Gastrocnemius medialis (tissue), 4 donors: Measurements from ENCODE around the gene OR2G3. TPM values are rescaled to one million over a fixed set of nuclear protein-coding genes. Genes with fewer than 3 reads are reported as not detected.

ENCODE experiments used
- ATAC-seq, 2 donors: fragments of 150-250 bp; one replicate each; pipeline ENCODE4 v1.9.1; 2016
- DNase-seq, 2 donors: peaks; one replicate each; pipeline ENCODE4 v3.0.0-alpha.2; 2019
- H3K27ac ChIP-seq, 4 donors: fragments of 200-600 bp; sonication (generic); 1 replicate in 1 of 4; 2 replicates in 3 of 4; pipeline ENCODE4 v1.5.1; 2016 to 2018; ENCODE audit warnings: mild to moderate bottlenecking in 2 of 4, moderate library complexity in 1 of 4
- H3K27me3 ChIP-seq, 3 donors: fragments of 200-600 bp; sonication (generic) in 2 of 3; 1 replicate in 1 of 3; 2 replicates in 2 of 3; pipeline versions ENCODE4 v1.5.1 to v1.6.0; 2016 to 2019; ENCODE audit warnings: mild to moderate bottlenecking in 1 of 3, moderate library complexity in 1 of 3
- H3K36me3 ChIP-seq, 2 donors: fragments of 200-600 bp; sonication (generic) in 1 of 2; one replicate each; pipeline ENCODE4 v1.5.1; 2017 to 2018
- H3K4me1 ChIP-seq, 2 donors: fragments of 200-600 bp; sonication (generic) in 1 of 2; one replicate each; pipeline ENCODE4 v1.5.1; 2016 to 2017; ENCODE audit warnings: mild to moderate bottlenecking in 2 of 2
- H3K4me3 ChIP-seq, 4 donors: fragments of 200-600 bp; sonication (generic) in 3 of 4; 1 replicate in 1 of 4; 2 replicates in 3 of 4; pipeline ENCODE4 v1.5.1; 2016 to 2019; ENCODE audit warnings: mild to moderate bottlenecking in 2 of 4
- H3K9me3 ChIP-seq, 3 donors: fragments of 200-600 bp; sonication (generic) in 2 of 3; 1 replicate in 1 of 3; 2 replicates in 2 of 3; pipeline ENCODE4 v1.5.1; 2016 to 2019
- POLR2A ChIP-seq, 2 donors: fragments of 450-650 bp; IDR thresholded peaks; one replicate each; pipeline ENCODE4 v1.6.1; 2017; ENCODE audit warnings: antibody characterized with exemption in 2 of 2, mild to moderate bottlenecking in 2 of 2, moderate library complexity in 2 of 2
- in situ Hi-C, 4 donors: fragments of 200-750 bp; cut with MboI; loops; one replicate each; pipeline versions ENCODE4 v1.15.0 to v1.8.0; 2017; ENCODE audit warnings: low sequenced_read_pairs in 4 of 4
- intact Hi-C: fragments of 100-400 bp; cut with DNase I; formaldehyde crosslinking; loops from one replicate; pipeline ENCODE4 v1.15.1; 2023; ENCODE audit warnings: low total_unique reads
- total RNA-seq, 4 donors: library from RNA; depleted of rRNA; stranded (reverse); fragments of >200 nt; gene quantifications; one replicate each; pipeline versions ENCODE4 v1.1.0 to v1.2.3, GENCODE V29; 2016
- TF ChIP-seq, protein P1 (sequence below), 5 experiments: fragments of 450-650 bp in 3 of 5; fragments of 200-600 bp in 2 of 5; sonication (generic) in 2 of 5; IDR thresholded peaks in 4 of 5; conservative IDR thresholded peaks in 1 of 5; 1 replicate in 4 of 5; 2 replicates in 1 of 5; pipeline ENCODE4 v1.5.1; 2016 to 2019; ENCODE audit warnings: antibody characterized with exemption in 5 of 5, mild to moderate bottlenecking in 3 of 5, moderate library complexity in 3 of 5

OR2G3 gene
- total RNA-seq, 4 donors from 2014 or later: not detected

- intact Hi-C loops (no loop called here), in situ Hi-C loops (no loop called here)
- Histone ChIP-seq H3K27me3 (no peaks in the 10 kb centered on the region), H3K4me1 (no peaks in the 10 kb centered on the region), H3K36me3 (no peaks in the 10 kb centered on the region), H3K4me3 (no peak overlapping the region), H3K27ac (no peak overlapping the region), H3K9me3 (no peaks in the 10 kb centered on the region)
- ATAC-seq: no peak
- no peak for DNase-seq
- TF ChIP-seq POLR2A (IDR thresholded peaks at IDR 0.05): no peak
- TF ChIP-seq, protein P1, sequence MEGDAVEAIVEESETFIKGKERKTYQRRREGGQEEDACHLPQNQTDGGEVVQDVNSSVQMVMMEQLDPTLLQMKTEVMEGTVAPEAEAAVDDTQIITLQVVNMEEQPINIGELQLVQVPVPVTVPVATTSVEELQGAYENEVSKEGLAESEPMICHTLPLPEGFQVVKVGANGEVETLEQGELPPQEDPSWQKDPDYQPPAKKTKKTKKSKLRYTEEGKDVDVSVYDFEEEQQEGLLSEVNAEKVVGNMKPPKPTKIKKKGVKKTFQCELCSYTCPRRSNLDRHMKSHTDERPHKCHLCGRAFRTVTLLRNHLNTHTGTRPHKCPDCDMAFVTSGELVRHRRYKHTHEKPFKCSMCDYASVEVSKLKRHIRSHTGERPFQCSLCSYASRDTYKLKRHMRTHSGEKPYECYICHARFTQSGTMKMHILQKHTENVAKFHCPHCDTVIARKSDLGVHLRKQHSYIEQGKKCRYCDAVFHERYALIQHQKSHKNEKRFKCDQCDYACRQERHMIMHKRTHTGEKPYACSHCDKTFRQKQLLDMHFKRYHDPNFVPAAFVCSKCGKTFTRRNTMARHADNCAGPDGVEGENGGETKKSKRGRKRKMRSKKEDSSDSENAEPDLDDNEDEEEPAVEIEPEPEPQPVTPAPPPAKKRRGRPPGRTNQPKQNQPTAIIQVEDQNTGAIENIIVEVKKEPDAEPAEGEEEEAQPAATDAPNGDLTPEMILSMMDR (IDR thresholded peaks at IDR 0.05 in 4 of 5, conservative IDR thresholded peaks at IDR 0.05 in 1 of 5): no peak
These were observed 37.4 kb downstream of the OR2G3 start for GRCh38 chr1:247642742-247643141.

GRCh38 chr1:247646867-247647266, 41.5 kb downstream of the OR2G3 start:
- no peak for DNase-seq
- Histone ChIP-seq H3K27me3 (no peaks in the 10 kb centered on the region), H3K4me3 (no peak overlapping the region), H3K36me3 (no peaks in the 10 kb centered on the region), H3K9me3 (no peaks in the 10 kb centered on the region), H3K4me1 (no peaks in the 10 kb centered on the region), H3K27ac (no peak overlapping the region)
- ATAC-seq: no peak
- in situ Hi-C loops (no loop called here), intact Hi-C loops (no loop called here)
- TF ChIP-seq POLR2A (IDR thresholded peaks at IDR 0.05): no peak

- no peaks in the 10 kb centered on the region for H3K27me3 ChIP-seq
- in situ Hi-C loops (no loop called here), intact Hi-C loops (no loop called here)
- no peak for ATAC-seq
- TF ChIP-seq POLR2A (IDR thresholded peaks at IDR 0.05): no peak
- TF ChIP-seq, protein P1 (IDR thresholded peaks at IDR 0.05 in 4 of 5, conservative IDR thresholded peaks at IDR 0.05 in 1 of 5): no peak
- no peak overlapping the region for H3K27ac ChIP-seq
- no peak for DNase-seq
- no peaks in the 10 kb centered on the region for H3K4me1 ChIP-seq
- H3K36me3 ChIP-seq: no peaks in the 10 kb centered on the region
- no peaks in the 10 kb centered on the region for H3K9me3 ChIP-seq
- no peak overlapping the region for H3K4me3 ChIP-seq
These were observed 42.5 kb downstream of the OR2G3 start for GRCh38 chr1:247647864-247648263.

GRCh38 chr1:247653040-247653439, 47.7 kb downstream of the OR2G3 start:
- no peak for ATAC-seq
- in situ Hi-C loops (no loop called here), intact Hi-C loops (no loop called here)

More at GRCh38 chr1:247653040-247653439, 47.7 kb downstream of the OR2G3 start:
- TF ChIP-seq, protein P1 (IDR thresholded peaks at IDR 0.05 in 4 of 5, conservative IDR thresholded peaks at IDR 0.05 in 1 of 5): no peak
- TF ChIP-seq POLR2A (IDR thresholded peaks at IDR 0.05): no peak
- Histone ChIP-seq H3K27ac (no peak overlapping the region), H3K4me1 (no peaks in the 10 kb centered on the region), H3K27me3 (no peaks in the 10 kb centered on the region), H3K9me3 (no peaks in the 10 kb centered on the region), H3K4me3 (no peak overlapping the region), H3K36me3 (no peaks in the 10 kb centered on the region)
- DNase-seq: no peak

Other genes with a start within 250 kb of the OR2G3 start
- under 1 TPM; 0.29 to 0.56 (median 0.47) TPM for gene NLRP3, start 189.4 kb upstream of the OR2G3 start, total RNA-seq
- not detected for gene OR2B11, start 147.5 kb upstream of the OR2G3 start, total RNA-seq
- gene OR2C3, start 69.1 kb upstream of the OR2G3 start, total RNA-seq: not detected
- under 1 TPM in 1 of 4 donors, not detected in 3; 0.15 TPM for gene GCSAML, start 56.5 kb upstream of the OR2G3 start, total RNA-seq
- gene OR2G2, start 17.2 kb upstream of the OR2G3 start, total RNA-seq: not detected
- not detected for gene OR13G1, start 74.2 kb downstream of the OR2G3 start, total RNA-seq
- gene OR6F1, start 111.1 kb downstream of the OR2G3 start, total RNA-seq: not detected
- gene OR14K1, start 133.0 kb downstream of the OR2G3 start, total RNA-seq: not detected
- not detected for gene OR14A2, start 142.6 kb downstream of the OR2G3 start, total RNA-seq
- gene OR1C1, start 155.0 kb downstream of the OR2G3 start, total RNA-seq: not detected
- not detected for gene OR14A16, start 218.5 kb downstream of the OR2G3 start, total RNA-seq
- not detected for gene OR11L1, start 236.3 kb downstream of the OR2G3 start, total RNA-seq